Psoas muscle (tissue), 8 donors: ENCODE data around the gene ARHGAP24. TPM values are rescaled to one million over a fixed set of nuclear protein-coding genes. Genes with fewer than 3 reads are reported as not detected.
"Not testable (repeated sequence)": the region's sequence is repeated elsewhere in the genome, so short reads cannot be mapped to it uniquely, and the experiment has no call there.

Source experiments
- ATAC-seq, 4 donors: fragments of 200-7000 bp; cut with Tn5 transposase; one replicate each; pipeline ENCODE4 v1.9.1; 2020; ENCODE audit warnings: moderate library complexity in 3 of 4, mild to moderate bottlenecking in 2 of 4
- DNase-seq, 2 donors: peaks; one replicate each; pipeline ENCODE4 v3.0.0-alpha.2; 2020
- H3K27ac ChIP-seq: fragments of 200-600 bp; one replicate; pipeline ENCODE4 v1.8.0; 2022
- H3K27me3 ChIP-seq, 3 donors: fragments of 200-600 bp in 1 of 3; one replicate each; pipeline versions ENCODE4 v1.6.1 to v1.8.0; 2013 to 2022; ENCODE audit warnings: low read length in 2 of 3, mild to moderate bottlenecking in 2 of 3, moderate library complexity in 1 of 3; ENCODE audit not compliant: insufficient read depth in 3 of 3
- H3K36me3 ChIP-seq, 2 donors: fragments of 200-600 bp in 1 of 2; one replicate each; pipeline versions ENCODE4 v1.6.1 to v1.8.0; 2013 to 2022; ENCODE audit warnings: low read depth in 1 of 2, mild to moderate bottlenecking in 1 of 2, moderate library complexity in 1 of 2; ENCODE audit not compliant: insufficient read depth in 1 of 2
- H3K4me1 ChIP-seq: fragments of 200-600 bp; one replicate; pipeline ENCODE4 v1.8.0; 2022
- H3K4me3 ChIP-seq: fragments of 200-600 bp; one replicate; pipeline ENCODE4 v1.8.0; 2022; ENCODE audit warnings: mild to moderate bottlenecking
- H3K9me3 ChIP-seq: fragments of 200-600 bp; one replicate; pipeline ENCODE4 v1.8.0; 2022
- WGBS, 3 donors: extraction: QIAGEN DNeasy Blood & Tissue Kit; methylation state at CpG; one replicate each; pipeline versions ENCODE4 v1.1.6 to v1.1.7; 2013; 5-methylcytosine and 5-hydroxymethylcytosine counted together
- intact Hi-C, 2 donors: fragments of 100-400 bp; cut with DNase I; formaldehyde crosslinking; loops; one replicate each; pipeline versions ENCODE4 v1.11.0 to v1.14.2; 2022
- polyA plus RNA-seq, 3 donors: library from polyadenylated mRNA; stranded (reverse); fragments of 200-250 nt; gene quantifications; one replicate each; pipeline ENCODE4 v1.2.3, GENCODE V29; 2013
- total RNA-seq, 4 donors: library from RNA; stranded (reverse); fragmentation: NEBNext Ultra II Directional in 2 of 4; extraction: Animal tissue kit (Norgen Biotek cat#: 25700) in 2 of 4; gene quantifications; one replicate each; pipeline versions ENCODE4 v1.2.1 to v1.2.4, GENCODE V29; 2021 to 2023
- TF ChIP-seq, protein P1 (sequence below): fragments of 200-600 bp; IDR thresholded peaks from one replicate; pipeline ENCODE4 v1.8.0; 2022; ENCODE audit warnings: antibody characterized with exemption
- donor health status: healthy with polysubstance abuse.
- donor health status: DM: no; HTN: no; CAD: no; lungs with moderate emphysema.
- donor health status: Bipolar disorder and iron deficiency.
- donor health status: healthy.
- donor health status: DM: yes; HTN: yes; CAD: no.
- donor health status: DM: no; HTN: no; CAD: no.
- donor health status: DM: no; HTN: no; CAD: no.
- donor health status: DM: yes; HTN: yes; CAD: no.

Gene ARHGAP24
- total and polyA plus RNA-seq, 7 donors: 2.3 to 25.7 (median 4.6) TPM

DNA sequence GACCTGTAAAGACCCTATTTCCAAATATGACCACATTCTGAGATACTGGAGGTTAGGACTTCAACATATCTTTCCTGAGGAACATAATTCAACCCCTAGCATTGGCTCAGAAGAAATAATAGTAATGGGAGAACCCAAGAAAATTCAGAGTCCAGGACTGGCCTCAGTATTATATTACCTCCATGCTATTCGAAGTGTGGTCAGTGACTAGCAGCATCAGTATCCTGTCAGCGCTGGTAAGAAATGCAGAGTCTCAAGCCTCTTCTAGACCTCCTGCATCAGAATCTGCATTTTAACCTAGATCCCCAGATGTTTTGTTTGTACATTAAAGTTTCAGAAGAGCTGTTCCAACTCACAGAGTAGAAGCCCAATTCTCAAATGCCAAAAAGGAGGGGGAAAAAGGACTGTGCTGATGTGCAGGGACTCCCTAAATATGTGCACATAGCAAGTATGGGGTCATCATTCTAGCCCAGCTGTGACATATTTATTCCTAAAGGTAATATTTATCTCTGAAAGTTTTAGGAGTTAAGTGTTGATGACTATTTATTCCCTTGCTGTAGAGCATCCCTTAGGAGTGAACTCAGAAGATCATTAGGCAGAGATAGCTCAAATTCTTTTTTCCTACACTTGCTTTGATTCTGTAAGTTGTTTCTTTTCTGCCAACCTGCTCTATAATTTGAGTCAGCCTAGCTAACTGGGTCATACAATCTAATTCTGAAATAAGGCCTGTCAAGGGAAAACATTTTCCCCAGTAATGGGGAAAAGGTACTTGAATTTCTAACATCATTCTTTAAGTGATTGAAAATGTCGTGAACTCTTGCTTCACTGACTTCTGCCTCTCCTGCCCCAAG lies 361.9 kb downstream of the ARHGAP24 start:
- Histone ChIP-seq H3K36me3 (no peaks in the 10 kb centered on the region), H3K4me3 (no peak overlapping the region), H3K27ac (no peak overlapping the region), H3K4me1 (no peaks in the 10 kb centered on the region), H3K9me3 (no peaks in the 10 kb centered on the region), H3K27me3 (no peaks in the 10 kb centered on the region)
- intact Hi-C loops: no loop called here
- no peak for DNase-seq
- TF ChIP-seq, protein P1, sequence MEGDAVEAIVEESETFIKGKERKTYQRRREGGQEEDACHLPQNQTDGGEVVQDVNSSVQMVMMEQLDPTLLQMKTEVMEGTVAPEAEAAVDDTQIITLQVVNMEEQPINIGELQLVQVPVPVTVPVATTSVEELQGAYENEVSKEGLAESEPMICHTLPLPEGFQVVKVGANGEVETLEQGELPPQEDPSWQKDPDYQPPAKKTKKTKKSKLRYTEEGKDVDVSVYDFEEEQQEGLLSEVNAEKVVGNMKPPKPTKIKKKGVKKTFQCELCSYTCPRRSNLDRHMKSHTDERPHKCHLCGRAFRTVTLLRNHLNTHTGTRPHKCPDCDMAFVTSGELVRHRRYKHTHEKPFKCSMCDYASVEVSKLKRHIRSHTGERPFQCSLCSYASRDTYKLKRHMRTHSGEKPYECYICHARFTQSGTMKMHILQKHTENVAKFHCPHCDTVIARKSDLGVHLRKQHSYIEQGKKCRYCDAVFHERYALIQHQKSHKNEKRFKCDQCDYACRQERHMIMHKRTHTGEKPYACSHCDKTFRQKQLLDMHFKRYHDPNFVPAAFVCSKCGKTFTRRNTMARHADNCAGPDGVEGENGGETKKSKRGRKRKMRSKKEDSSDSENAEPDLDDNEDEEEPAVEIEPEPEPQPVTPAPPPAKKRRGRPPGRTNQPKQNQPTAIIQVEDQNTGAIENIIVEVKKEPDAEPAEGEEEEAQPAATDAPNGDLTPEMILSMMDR: no peak
- peak in 3 of 4 donors; percentile 42 to 61 (median 45) for ATAC-seq
- 57 to 67% (median 60%) methylated on average over 3 of the region's 3 CpGs for WGBS, 3 donors

GRCh38 chr4:85837439-85837733 lies 362.4 kb downstream of the ARHGAP24 start:
- no peak for ATAC-seq
- no peaks in the 10 kb centered on the region for H3K36me3 ChIP-seq
- H3K27me3 ChIP-seq: no peaks in the 10 kb centered on the region
- DNase-seq: no peak
- H3K4me1 ChIP-seq: no peaks in the 10 kb centered on the region
- TF ChIP-seq, protein P1: no peak
- 42 to 52% (median 48%) methylated on average over 4 of the region's 4 CpGs for WGBS, 3 donors
- no peak overlapping the region for H3K27ac ChIP-seq
- no peak overlapping the region for H3K4me3 ChIP-seq
- intact Hi-C loops: no loop called here
- no peaks in the 10 kb centered on the region for H3K9me3 ChIP-seq

DNA sequence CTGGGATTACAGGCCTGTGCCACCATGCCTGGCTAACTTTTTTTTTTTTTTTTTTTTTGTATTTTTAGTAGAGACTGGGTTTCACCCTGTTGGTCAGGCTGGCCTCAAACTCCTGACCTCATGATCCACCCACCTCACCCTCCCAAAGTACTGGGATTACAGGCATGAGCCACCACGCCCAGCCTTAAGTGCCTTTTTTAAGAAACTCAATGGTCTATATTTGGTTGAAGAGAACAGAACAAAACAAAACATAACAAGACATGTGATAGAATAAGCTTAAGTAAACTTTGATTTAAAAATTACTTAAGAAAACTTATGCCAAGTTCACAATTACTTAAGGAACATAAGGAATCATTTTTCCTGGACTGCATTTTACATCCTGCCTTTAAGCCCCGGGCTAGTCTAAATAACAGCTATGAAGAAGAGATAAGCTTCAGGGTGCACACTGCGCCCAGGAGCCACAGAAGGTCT lies 365.1 kb downstream of the ARHGAP24 start:
- H3K9me3 ChIP-seq, ATAC-seq, H3K27ac ChIP-seq, H3K27me3 ChIP-seq, H3K36me3 ChIP-seq, H3K4me3 ChIP-seq, H3K4me1 ChIP-seq, intact Hi-C loops, DNase-seq: not testable (repeated sequence)
- 81 to 88% (median 82%) methylated on average over 3 of the region's 3 CpGs for WGBS, 3 donors

GRCh38 chr4:85842540-85842939 lies 367.6 kb downstream of the ARHGAP24 start:
- no peak overlapping the region for H3K27ac ChIP-seq
- H3K4me3 ChIP-seq: no peak overlapping the region
- no peaks in the 10 kb centered on the region for H3K4me1 ChIP-seq
- intact Hi-C loops: no loop called here
- no peaks in the 10 kb centered on the region for H3K9me3 ChIP-seq
- DNase-seq (no peak), ATAC-seq (peak; percentile 49 to 58 (median 55))
- TF ChIP-seq, protein P1: no peak
- 21 to 35% (median 23%) methylated on average over 7 of the region's 7 CpGs for WGBS, 3 donors
- no peaks in the 10 kb centered on the region for H3K27me3 ChIP-seq
- H3K36me3 ChIP-seq: no peaks in the 10 kb centered on the region

DNA sequence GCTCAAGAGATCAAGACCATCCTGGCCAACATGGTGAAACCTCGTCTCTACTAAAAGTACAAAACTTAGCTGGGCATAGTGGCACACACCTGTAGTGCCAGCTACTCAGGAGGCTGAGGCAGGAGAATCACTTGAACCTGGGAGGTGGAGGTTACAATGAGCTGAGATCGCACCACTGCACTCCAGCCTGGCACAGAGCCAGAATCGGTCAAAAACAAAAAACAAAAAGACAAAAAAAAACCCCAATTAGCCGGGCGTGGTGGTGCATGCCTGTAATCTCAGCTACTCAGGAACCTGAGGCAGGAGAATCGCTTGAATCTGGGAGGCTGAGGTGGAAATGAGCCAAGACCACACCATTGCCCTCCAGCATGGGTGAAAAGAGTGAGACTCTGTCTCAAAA lies 378.8 kb downstream of the ARHGAP24 start:
- intact Hi-C loops, H3K4me3 ChIP-seq, H3K36me3 ChIP-seq, H3K9me3 ChIP-seq, ATAC-seq, H3K27me3 ChIP-seq, DNase-seq, H3K4me1 ChIP-seq: not testable (repeated sequence)
- peak overlapping the region; percentile 78 for H3K27ac ChIP-seq
- WGBS, 3 donors: 79 to 84% (median 84%) methylated on average over 6 of the region's 6 CpGs
